IMR-90 (cell line): ENCODE measurements around the gene GPATCH8. TPM values are rescaled to one million over a fixed set of nuclear protein-coding genes. Genes with fewer than 3 reads are reported as not detected.

Experiments used
- ATAC-seq: fragments of 200-7000 bp; cut with Tn5 transposase; 2 replicates; pipeline ENCODE4 v1.9.1; 2020; ENCODE audit warnings: low read depth, mild to moderate bottlenecking, moderate library complexity
- BruUV-seq: library from RNA; stranded (reverse); fragments of 400-500 nt; replicated peaks from 2 replicates; lab custom pipeline; 2021; lab: Mats Ljungman, UMichigan
- CTCF ChIA-PET: fragments of 300-600 bp; formaldehyde crosslinking; extraction: SDS; loops from one replicate; lab custom pipeline; 2021; ENCODE audit warnings: antibody characterized with exemption; lab: Yijun Ruan, JAX
- POLR2A ChIA-PET: fragments of 300-600 bp; sonication (Branson Sonifier 250); formaldehyde crosslinking; loops from one replicate; lab custom pipeline; 2022; ENCODE audit warnings: antibody characterized with exemption; ENCODE audit not compliant: unreplicated experiment; lab: Charles Lee
- DNase-seq: peaks from one replicate; pipeline ENCODE4 v3.0.0; 2013
- H2AFZ ChIP-seq: replicated peaks from 2 replicates; pipeline ENCODE3; 2013; ENCODE audit warnings: low read length, mild to moderate bottlenecking; ENCODE audit not compliant: poor library complexity
- H2AK5ac ChIP-seq: 2 replicates; pipeline ENCODE4 v1.6.1; 2013; ENCODE audit warnings: low read depth, low read length, inconsistent platforms
- H2AK9ac ChIP-seq: replicated peaks from 2 replicates; pipeline ENCODE3; 2013; ENCODE audit warnings: mild to moderate bottlenecking, low read depth, low read length, moderate library complexity; ENCODE audit not compliant: poor library complexity
- H2BK120ac ChIP-seq: 2 replicates; pipeline ENCODE4 v1.6.1; 2013; ENCODE audit warnings: low read depth, low read length, inconsistent platforms
- H2BK15ac ChIP-seq: 3 replicates; pipeline ENCODE4 v1.6.1; 2013; ENCODE audit warnings: low read depth, low read length, inconsistent platforms
- H2BK20ac ChIP-seq: 2 replicates; pipeline ENCODE4 v1.6.1; 2013; ENCODE audit warnings: low read depth, mild to moderate bottlenecking, inconsistent platforms, low read length, moderate library complexity
- H2BK5ac ChIP-seq: 2 replicates; pipeline ENCODE4 v1.6.1; 2013; ENCODE audit warnings: mild to moderate bottlenecking, low read depth, low read length, inconsistent platforms; ENCODE audit not compliant: poor library complexity, severe bottlenecking
- H3K14ac ChIP-seq: replicated peaks from 2 replicates; pipeline ENCODE4 v1.6.1; 2013; ENCODE audit warnings: low read depth, low read length, inconsistent platforms
- H3K18ac ChIP-seq: 2 replicates; pipeline ENCODE4 v1.6.1; 2013; ENCODE audit warnings: low read depth, low read length, control low read depth
- H3K23ac ChIP-seq: 2 replicates; pipeline ENCODE4 v1.6.1; 2013; ENCODE audit warnings: low read depth, low read length, inconsistent platforms
- H3K27ac ChIP-seq: 2 replicates; pipeline ENCODE4 v1.5.1; 2013; ENCODE audit warnings: mild to moderate bottlenecking, control low read depth, low read length; ENCODE audit not compliant: insufficient read depth
- H3K27me3 ChIP-seq: 2 replicates; pipeline ENCODE4 v1.6.1; 2013; ENCODE audit warnings: low read length; ENCODE audit not compliant: control insufficient read depth, insufficient read depth
- H3K36me3 ChIP-seq: 2 replicates; pipeline ENCODE4 v1.6.1; 2013; ENCODE audit warnings: low read length, mixed read lengths; ENCODE audit not compliant: control insufficient read depth, insufficient read depth
- H3K4ac ChIP-seq: 2 replicates; pipeline ENCODE4 v1.6.1; 2013; ENCODE audit warnings: low read depth, low read length, inconsistent platforms
- H3K4me1 ChIP-seq: 2 replicates; pipeline ENCODE4 v1.6.1; 2013; ENCODE audit warnings: low read length, mixed read lengths; ENCODE audit not compliant: control insufficient read depth, insufficient read depth
- H3K4me2 ChIP-seq: 2 replicates; pipeline ENCODE4 v1.6.1; 2013; ENCODE audit warnings: low read depth, mild to moderate bottlenecking, control low read depth, low read length, moderate library complexity
- H3K4me3 ChIP-seq: 2 replicates; pipeline ENCODE4 v1.5.1; 2013; ENCODE audit warnings: low read depth, mild to moderate bottlenecking, control low read depth, low read length, moderate library complexity; ENCODE audit not compliant: insufficient read depth
- H3K56ac ChIP-seq: 2 replicates; pipeline ENCODE4 v1.6.1; 2013; ENCODE audit warnings: low read length, inconsistent platforms; ENCODE audit not compliant: insufficient read depth; ENCODE audit errors: extremely low read depth
- H3K79me1 ChIP-seq, 2 experiments: 2 replicates each; pipeline ENCODE4 v1.6.1; 2013; ENCODE audit warnings: low read length in 2 of 2, inconsistent platforms in 1 of 2, low read depth in 1 of 2
- H3K9ac ChIP-seq: 2 replicates; pipeline ENCODE4 v1.6.1; 2013; ENCODE audit warnings: low read depth, low read length, control low read depth
- H3K9me1 ChIP-seq: 2 replicates; pipeline ENCODE4 v1.6.1; 2013; ENCODE audit warnings: low read length, inconsistent platforms; ENCODE audit not compliant: insufficient read depth
- H3K9me3 ChIP-seq: 2 replicates; pipeline ENCODE4 v1.6.1; 2013; ENCODE audit warnings: low read length; ENCODE audit not compliant: control insufficient read depth, insufficient read depth
- H4K20me1 ChIP-seq: 2 replicates; pipeline ENCODE4 v1.6.1; 2013; ENCODE audit warnings: low read length, inconsistent platforms; ENCODE audit not compliant: insufficient read depth
- H4K5ac ChIP-seq: 2 replicates; pipeline ENCODE4 v1.6.1; 2013; ENCODE audit warnings: mild to moderate bottlenecking, low read depth, low read length, control low read depth
- H4K8ac ChIP-seq, 2 experiments: 2 replicates each; pipeline ENCODE4 v1.6.1; 2013; ENCODE audit warnings: low read depth in 2 of 2, low read length in 2 of 2, control low read depth in 1 of 2, inconsistent platforms in 1 of 2
- H4K91ac ChIP-seq: 2 replicates; pipeline ENCODE4 v1.6.1; 2013; ENCODE audit warnings: low read depth, low read length, inconsistent platforms; ENCODE audit not compliant: insufficient read depth
- CEBPB ChIP-seq: IDR thresholded peaks from 2 replicates; pipeline ENCODE4 v1.6.1; 2012; ENCODE audit warnings: low read depth, low read length, improper control_type of control experiment
- CTCF ChIP-seq: conservative IDR thresholded peaks from 2 replicates; pipeline ENCODE4 v1.5.1; 2012; ENCODE audit warnings: mild to moderate bottlenecking, low read depth, low read length, improper control_type of control experiment
- MAZ ChIP-seq: IDR thresholded peaks from 2 replicates; pipeline ENCODE4 v1.6.1; 2012; ENCODE audit warnings: low read depth, mild to moderate bottlenecking, low read length, improper control_type of control experiment, moderate library complexity, borderline replicate concordance
- WGBS, 2 experiments: methylation state at CpG; one replicate each; pipeline versions ENCODE4 v1.1.5 to v1.1.7; 2013; ENCODE audit warnings: missing lambda C conversion rate in 2 of 2; ENCODE audit not compliant: insufficient read length in 1 of 2; ENCODE audit errors: extremely low coverage in 2 of 2; 5-methylcytosine and 5-hydroxymethylcytosine counted together
- dilution Hi-C: fragments of 300-500 bp; cut with HindIII; formaldehyde crosslinking; loops from one replicate; pipeline ENCODE4 v1.14.3; 2018; ENCODE audit warnings: low sequenced_read_pairs; ENCODE audit not compliant: unreplicated experiment
- in situ Hi-C: fragments of 300-500 bp; cut with MboI; formaldehyde crosslinking; loops from 3 replicates; pipeline ENCODE4 v1.14.3; 2019; ENCODE audit warnings: low sequenced_read_pairs, inconsistent platforms, mixed read lengths
- intact Hi-C: fragments of 100-400 bp; cut with micrococcal nuclease; formaldehyde crosslinking; loops from 2 replicates; pipeline ENCODE4 v1.10.0; 2022
- polyA plus RNA-seq, 3 experiments: library from polyadenylated mRNA; depleted of rRNA; stranded (reverse); fragments of >200 nt; gene quantifications; 2 replicates each; pipeline ENCODE4 v1.2.3, GENCODE V29; 2012; ENCODE audit warnings: low replicate concordance in 1 of 3
- total RNA-seq: library from RNA; depleted of rRNA; stranded (reverse); fragments of >200 nt; gene quantifications from 2 replicates; pipeline ENCODE4 v1.2.3, GENCODE V29; 2012

Gene GPATCH8
- total and polyA plus RNA-seq, 2 of the 4 experiments (the other 2 are of a cell fraction) = 8.8 to 13.2 TPM

GRCh38 chr17:44360826-44361225 lies 142.4 kb downstream of the GPATCH8 start:
- Histone ChIP-seq H4K5ac (no peak overlapping the region), H3K9me1 (peaks cover 8% of the 10 kb centered on the region; the same call in 1 of the 2 replicates), H3K27me3 (peaks cover 5% of the 10 kb centered on the region), H2AFZ (peak overlapping the region; percentile 77), H2BK15ac (no peak overlapping the region), H3K18ac (no peak overlapping the region; the same call in 1 of the 2 replicates), H3K56ac (no peak overlapping the region), H4K91ac (no peak overlapping the region), H3K9ac (no peak overlapping the region), H3K4me1 (peaks cover 15% of the 10 kb centered on the region), H3K9me3 (no peaks in the 10 kb centered on the region), H4K8ac (no peak overlapping the region), H3K4me3 (no peak overlapping the region), H3K4me2 (peak overlapping the region; percentile 45; the same call in 1 of the 2 replicates), H2BK120ac (no peak overlapping the region), H3K27ac (no peak overlapping the region), H2AK9ac (peak overlapping the region; percentile 77), H3K79me1 (peaks cover 4 to 28% of the 10 kb centered on the region in 2 experiments; a peak in 2 of 4 replicates), H2BK5ac (no peak overlapping the region), H3K4ac (no peak overlapping the region), H3K14ac (no peak overlapping the region), H2AK5ac (peak overlapping the region; percentile 48; the same call in 1 of the 2 replicates), H4K20me1 (peaks cover 11% of the 10 kb centered on the region), H3K23ac (no peak overlapping the region), H3K36me3 (peaks cover 4% of the 10 kb centered on the region; the same call in 1 of the 2 replicates), H2BK20ac (no peak overlapping the region)
- BruUV-seq = no TSS peak
- intact Hi-C loops = loop anchor here (1.0 kb wide), 1 partner anchor 162 kb away; no protein-coding TSS in a partner anchor
- CTCF ChIA-PET = no interaction called here
- dilution Hi-C loops = no loop called here
- in situ Hi-C loops = no loop called here
- DNase-seq = peak; percentile 68
- no CpG with 5 or more reads among the region's 5 CpGs for WGBS, 2 experiments
- TF ChIP-seq MAZ (peak; percentile 43; the same call in 1 of the 2 replicates), CEBPB (no peak), CTCF (no peak)
- ATAC-seq = peak; percentile 33; the same call in 1 of the 2 replicates
- POLR2A ChIA-PET = interaction anchor here (0.5 to 0.6 kb wide), 2 partner anchors 139 to 143 kb away, joined by 3 to 6 read pairs; no protein-coding TSS in a partner anchor
